HL-60 (cell line): Measurements from ENCODE around the gene HMCN2.

Experiments
- DNase-seq, 2 experiments: peaks; one replicate each; pipeline ENCODE4 v3.0.0-alpha.2; 2010 to 2020; ENCODE audit warnings: low read depth in 1 of 2, low spot score in 1 of 2
- H3K27ac ChIP-seq: fragments of 250-450 bp; sonication (Bioruptor Pico); replicated peaks from 2 replicates; pipeline ENCODE4 v1.5.1; 2020; ENCODE audit warnings: mild to moderate bottlenecking, moderate library complexity
- H3K27me3 ChIP-seq: fragments of 250-450 bp; sonication (Bioruptor Pico); 2 replicates; pipeline ENCODE4 v1.5.1; 2021; ENCODE audit warnings: mild to moderate bottlenecking, moderate library complexity; ENCODE audit not compliant: insufficient read depth, poor library complexity, severe bottlenecking
- H3K4me3 ChIP-seq: replicated peaks from 2 replicates; pipeline ENCODE4 v1.5.1; 2011; ENCODE audit warnings: mild to moderate bottlenecking, control low read depth, low read length; ENCODE audit not compliant: insufficient read depth
- CTCF ChIP-seq: IDR thresholded peaks from one replicate; pipeline ENCODE4 v1.5.1; 2011; ENCODE audit warnings: low read length, control low read depth, inconsistent platforms; ENCODE audit not compliant: insufficient read depth
- GABPA ChIP-seq: IDR thresholded peaks from 2 replicates; pipeline ENCODE4 v1.6.1; 2012; ENCODE audit warnings: low read depth
- POLR2AphosphoS5 ChIP-seq: IDR thresholded peaks from 2 replicates; pipeline ENCODE4 v1.6.1; 2012; ENCODE audit warnings: low read depth
- REST ChIP-seq: IDR thresholded peaks from 2 replicates; pipeline ENCODE4 v1.6.1; 2012; ENCODE audit warnings: low read depth; ENCODE audit not compliant: insufficient replicate concordance
- SPI1 ChIP-seq: IDR thresholded peaks from 2 replicates; pipeline ENCODE4 v1.6.1; 2012; ENCODE audit warnings: low read depth, mild to moderate bottlenecking, borderline replicate concordance

HMCN2 gene

GRCh38 chr9:130470269-130470668 lies 204.7 kb downstream of the HMCN2 start:
- H3K4me3 ChIP-seq, result no peak overlapping the region
- no peak overlapping the region for H3K27ac ChIP-seq
- DNase-seq, result no peak
- H3K27me3 ChIP-seq, result no peaks in the 10 kb centered on the region
- TF ChIP-seq REST (no peak), POLR2AphosphoS5 (no peak), GABPA (no peak), CTCF (no peak), SPI1 (no peak)

- Histone ChIP-seq H3K27me3 (no peaks in the 10 kb centered on the region), H3K4me3 (no peak overlapping the region), H3K27ac (no peak overlapping the region)
- DNase-seq, result no peak
- TF ChIP-seq GABPA (no peak), SPI1 (no peak), CTCF (no peak), POLR2AphosphoS5 (no peak), REST (no peak)
These were observed 205.4 kb downstream of the HMCN2 start for GRCh38 chr9:130470950-130471349.

GRCh38 chr9:130471411-130472183 lies 206.0 kb downstream of the HMCN2 start:
- TF ChIP-seq SPI1 (no peak), GABPA (no peak), POLR2AphosphoS5 (no peak), REST (no peak), CTCF (no peak)
- H3K27me3 ChIP-seq, result no peaks in the 10 kb centered on the region
- H3K27ac ChIP-seq, result no peak overlapping the region
- no peak overlapping the region for H3K4me3 ChIP-seq
- DNase-seq, result no peak
